ENCODE results near the gene GABRP.

GRCh38 chr5:170818232-170818631, 34.7 kb downstream of the GABRP start:
- TF ChIP-seq, protein P1, sequence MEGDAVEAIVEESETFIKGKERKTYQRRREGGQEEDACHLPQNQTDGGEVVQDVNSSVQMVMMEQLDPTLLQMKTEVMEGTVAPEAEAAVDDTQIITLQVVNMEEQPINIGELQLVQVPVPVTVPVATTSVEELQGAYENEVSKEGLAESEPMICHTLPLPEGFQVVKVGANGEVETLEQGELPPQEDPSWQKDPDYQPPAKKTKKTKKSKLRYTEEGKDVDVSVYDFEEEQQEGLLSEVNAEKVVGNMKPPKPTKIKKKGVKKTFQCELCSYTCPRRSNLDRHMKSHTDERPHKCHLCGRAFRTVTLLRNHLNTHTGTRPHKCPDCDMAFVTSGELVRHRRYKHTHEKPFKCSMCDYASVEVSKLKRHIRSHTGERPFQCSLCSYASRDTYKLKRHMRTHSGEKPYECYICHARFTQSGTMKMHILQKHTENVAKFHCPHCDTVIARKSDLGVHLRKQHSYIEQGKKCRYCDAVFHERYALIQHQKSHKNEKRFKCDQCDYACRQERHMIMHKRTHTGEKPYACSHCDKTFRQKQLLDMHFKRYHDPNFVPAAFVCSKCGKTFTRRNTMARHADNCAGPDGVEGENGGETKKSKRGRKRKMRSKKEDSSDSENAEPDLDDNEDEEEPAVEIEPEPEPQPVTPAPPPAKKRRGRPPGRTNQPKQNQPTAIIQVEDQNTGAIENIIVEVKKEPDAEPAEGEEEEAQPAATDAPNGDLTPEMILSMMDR (IDR thresholded peaks at IDR 0.05; ENCODE audit: extremely low read depth in 1 of 2, insufficient read depth in 1 of 2, low read depth in 1 of 2, low read length in 2 of 2) = no peak
- TF ChIP-seq JUN (IDR thresholded peaks at IDR 0.05; ENCODE audit: borderline replicate concordance, insufficient read depth, insufficient read length, low read depth) (no peak), EZH2 (IDR thresholded peaks at IDR 0.05; ENCODE audit: borderline replicate concordance, low read depth, low read length, severe bottlenecking) (no peak), MYC (IDR thresholded peaks at IDR 0.05; ENCODE audit: low read depth, low read length) (no peak), POLR2AphosphoS5 (IDR thresholded peaks at IDR 0.05; ENCODE audit: insufficient read depth, low read depth, low read length) (no peak), POLR2A (IDR thresholded peaks at IDR 0.05; ENCODE audit: low read depth, low read length) (no peak), FOS (IDR thresholded peaks at IDR 0.05; ENCODE audit: borderline replicate concordance, insufficient read depth, low read length) (no peak), GATA2 (IDR thresholded peaks at IDR 0.05; ENCODE audit: insufficient read depth, insufficient read length, low read depth, low read length) (no peak)
- TF ChIP-seq, protein P2, sequence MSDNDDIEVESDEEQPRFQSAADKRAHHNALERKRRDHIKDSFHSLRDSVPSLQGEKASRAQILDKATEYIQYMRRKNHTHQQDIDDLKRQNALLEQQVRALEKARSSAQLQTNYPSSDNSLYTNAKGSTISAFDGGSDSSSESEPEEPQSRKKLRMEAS (IDR thresholded peaks at IDR 0.05; ENCODE audit: insufficient read depth, insufficient read length) = no peak

All from endothelial cell of umbilical vein (primary cell).